Epithelial cell of proximal tubule (primary cell): ENCODE data around the gene DRICH1. TPM values are rescaled to one million over a fixed set of nuclear protein-coding genes. Genes with fewer than 3 reads are reported as not detected.

ENCODE experiments used
- DNase-seq: peaks from one replicate; pipeline ENCODE4 v3.0.0-alpha.2; 2011; ENCODE audit warnings: low read depth
- H3K4me3 ChIP-seq: 2 replicates; pipeline ENCODE4 v1.5.1; 2011; ENCODE audit warnings: low read depth, mild to moderate bottlenecking, low read length
- CTCF ChIP-seq: conservative IDR thresholded peaks from 2 replicates; pipeline ENCODE4 v1.5.1; 2012; ENCODE audit warnings: low read depth, mild to moderate bottlenecking, low read length
- total RNA-seq: library from RNA; depleted of rRNA; stranded (reverse); fragments of >200 nt; gene quantifications from 2 replicates; pipeline ENCODE4 v1.2.3, GENCODE V29; 2015

DRICH1 gene
- total RNA-seq, 1 donor from 2014 or later = not detected

- no peak for DNase-seq
- no peak for TF ChIP-seq CTCF
- no peak overlapping the region for H3K4me3 ChIP-seq
Observed at GRCh38 chr22:23613193-23613972, 18.7 kb downstream of the DRICH1 start.

- H3K4me3 ChIP-seq = no peak overlapping the region
- no peak for TF ChIP-seq CTCF
- DNase-seq = no peak
Observed at GRCh38 chr22:23609983-23610781, 21.9 kb downstream of the DRICH1 start.

- TF ChIP-seq CTCF = no peak
- H3K4me3 ChIP-seq = no peak overlapping the region
- no peak for DNase-seq
Observed at GRCh38 chr22:23608583-23608982, 23.5 kb downstream of the DRICH1 start.

- no peak for DNase-seq
- no peak overlapping the region for H3K4me3 ChIP-seq
- TF ChIP-seq CTCF = no peak
Observed at GRCh38 chr22:23606204-23607131, 25.7 kb downstream of the DRICH1 start.

- H3K4me3 ChIP-seq = no peak overlapping the region
- no peak for TF ChIP-seq CTCF
- DNase-seq = no peak
Observed at GRCh38 chr22:23604939-23605712, 27.0 kb downstream of the DRICH1 start.

- TF ChIP-seq CTCF = no peak
- DNase-seq = no peak
Observed at GRCh38 chr22:23603266-23603665, 28.9 kb downstream of the DRICH1 start.

More at GRCh38 chr22:23603266-23603665, 28.9 kb downstream of the DRICH1 start:
- no peak overlapping the region for H3K4me3 ChIP-seq
